ENCODE results near the gene SKAP2.
"Not testable (repeated sequence)": the region's sequence is repeated elsewhere in the genome, so short reads cannot be mapped to it uniquely, and the experiment has no call there.

Gene SKAP2

DNA sequence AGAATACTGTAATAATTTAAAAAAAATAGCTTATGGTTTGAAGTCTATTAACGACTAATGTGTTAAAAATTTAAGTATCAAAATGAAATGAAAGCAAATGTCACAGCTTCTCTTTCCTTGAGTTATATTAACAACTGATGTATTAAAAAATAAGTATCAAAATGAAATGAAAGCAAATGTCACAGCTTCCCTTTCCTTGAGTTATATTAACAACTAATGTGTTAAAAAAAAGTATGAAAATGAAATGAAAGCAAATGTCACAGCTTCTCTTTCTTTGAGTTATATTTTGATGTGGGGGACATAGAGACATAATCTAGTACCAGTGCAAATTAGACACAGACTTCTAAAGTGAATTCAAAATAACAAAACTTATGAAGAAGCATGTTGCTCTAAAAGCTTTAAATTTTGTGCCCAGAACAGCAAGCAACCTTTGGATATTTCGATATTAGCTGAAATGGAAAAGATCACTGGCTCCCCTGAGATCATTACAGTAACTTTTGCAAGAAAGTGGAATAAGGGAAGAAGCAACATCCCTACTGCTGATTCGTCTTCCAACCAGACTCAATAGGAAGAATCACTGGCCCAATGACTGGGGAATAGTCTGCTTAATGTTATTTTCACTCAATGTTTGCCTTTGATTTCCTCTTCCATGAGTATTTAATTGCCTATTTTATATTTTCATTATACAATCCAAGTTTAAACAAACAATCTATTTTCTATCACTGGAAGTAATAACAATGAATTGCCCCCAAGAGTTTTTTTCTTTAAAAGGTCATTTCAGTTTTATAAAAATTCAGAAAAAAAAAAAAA lies 8.0 kb downstream of the SKAP2 start:
- DNase-seq: no peak

DNA sequence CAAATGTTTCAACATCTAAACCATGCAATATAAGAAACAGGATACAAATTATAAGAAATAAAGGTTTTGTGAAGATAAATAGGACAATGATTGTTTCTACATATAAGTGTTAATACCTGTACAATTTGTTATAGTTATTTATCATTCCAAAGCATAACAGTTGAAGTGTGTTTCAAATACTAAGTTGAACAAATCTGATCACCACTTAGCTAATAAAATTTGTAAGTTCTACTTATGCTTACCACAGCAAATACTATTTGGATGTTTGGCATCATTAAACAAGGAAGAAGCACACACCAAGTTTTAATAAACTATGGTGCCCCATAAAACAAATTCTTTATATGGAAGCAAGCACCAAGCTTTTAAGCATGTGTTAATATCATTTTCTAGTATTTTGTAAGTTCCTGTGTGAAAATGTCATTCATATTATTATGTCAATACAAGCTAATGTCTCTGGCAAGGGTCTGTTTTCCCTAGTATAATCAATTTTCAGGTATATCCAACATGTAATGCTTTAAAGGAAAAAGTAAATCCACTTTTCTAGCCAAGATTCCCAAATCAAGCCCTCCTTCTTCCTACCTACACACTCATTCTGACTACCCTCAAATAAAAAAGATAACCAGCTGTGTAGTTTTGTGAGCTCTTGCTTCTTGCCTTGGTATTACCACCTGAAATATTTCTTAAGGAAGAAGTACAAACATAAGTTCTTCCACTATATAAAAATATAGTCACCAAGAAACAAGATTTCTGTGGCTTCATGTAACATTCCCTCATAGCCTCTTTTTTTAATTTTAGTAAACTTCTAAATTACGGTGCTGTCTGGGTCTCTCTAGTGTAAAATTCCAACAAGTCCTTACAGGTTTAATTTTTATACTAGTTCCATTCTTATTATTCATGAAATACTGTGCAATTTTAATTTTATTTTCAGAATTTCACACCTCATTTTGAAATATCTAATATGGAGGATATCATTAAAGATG lies 9.2 kb downstream of the SKAP2 start:
- DNase-seq: no peak

DNA sequence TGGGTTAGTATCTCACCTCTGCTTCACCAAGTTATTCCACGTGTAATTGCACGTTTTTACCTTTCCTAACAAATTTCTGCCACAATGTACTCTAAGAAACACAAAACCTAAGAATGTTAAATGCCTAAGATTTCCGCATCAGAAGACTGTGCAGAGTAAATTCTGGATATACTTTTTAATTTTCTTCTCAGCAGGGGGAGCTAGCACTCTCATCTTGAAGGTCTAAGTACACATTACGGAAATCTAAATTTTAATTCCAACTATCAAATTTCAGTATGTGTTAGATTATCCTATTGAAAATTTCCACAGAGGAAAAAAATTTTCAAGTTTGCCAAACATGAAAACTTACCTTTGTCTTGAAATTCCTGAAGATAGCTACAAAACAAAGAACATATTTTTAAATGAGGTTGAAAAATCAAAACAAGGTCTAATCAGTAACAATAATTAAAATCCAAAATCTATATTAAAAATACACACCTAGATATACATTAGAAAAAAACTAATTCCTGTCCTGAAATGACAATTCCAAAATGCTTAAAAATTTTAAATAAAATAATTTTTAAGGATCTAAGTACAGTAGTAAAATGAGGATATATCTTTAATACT lies 10.5 kb downstream of the SKAP2 start:
- DNase-seq: peak; percentile 69

DNA sequence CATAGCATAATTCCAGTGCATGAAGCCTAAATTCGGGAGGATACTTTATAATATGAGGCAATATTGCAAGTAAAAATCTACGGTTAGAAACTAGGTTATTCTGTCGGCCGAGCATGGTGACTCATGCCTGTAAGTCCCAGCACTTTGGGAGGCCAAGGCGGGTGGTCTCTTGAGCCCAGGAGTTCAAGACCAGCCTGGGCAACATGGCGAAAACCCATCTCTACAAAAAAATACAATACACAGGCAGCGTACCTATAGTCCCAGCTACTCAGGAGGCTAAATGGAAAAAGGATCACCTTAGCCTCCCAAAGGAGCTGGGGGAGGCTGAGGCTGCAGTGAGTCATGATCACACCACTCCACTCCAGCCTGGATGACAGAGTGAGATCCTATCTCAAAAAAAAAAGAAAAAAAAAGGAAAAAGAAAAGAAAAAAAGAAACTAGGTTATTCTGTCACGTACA lies 14.2 kb downstream of the SKAP2 start:
- DNase-seq: no peak

DNA sequence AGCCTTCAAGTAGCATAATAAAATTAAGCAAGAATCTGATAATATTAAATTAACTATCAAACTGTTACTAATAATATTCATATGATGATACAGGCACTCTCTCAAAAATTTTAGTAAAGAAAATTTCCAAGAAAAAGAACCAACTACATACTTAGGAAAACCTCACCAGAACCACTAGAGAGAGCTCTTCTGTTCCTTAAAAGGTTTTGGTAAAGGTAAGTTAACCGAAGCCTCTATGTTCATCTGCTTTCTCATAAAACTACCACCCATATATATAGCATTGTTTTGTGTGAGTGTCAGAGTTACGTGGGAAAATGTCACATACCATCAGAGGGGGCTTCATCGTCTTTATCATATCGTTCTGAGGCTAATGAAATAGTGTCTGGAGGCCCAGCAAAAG lies 20.7 kb downstream of the SKAP2 start:
- no peak for DNase-seq

DNA sequence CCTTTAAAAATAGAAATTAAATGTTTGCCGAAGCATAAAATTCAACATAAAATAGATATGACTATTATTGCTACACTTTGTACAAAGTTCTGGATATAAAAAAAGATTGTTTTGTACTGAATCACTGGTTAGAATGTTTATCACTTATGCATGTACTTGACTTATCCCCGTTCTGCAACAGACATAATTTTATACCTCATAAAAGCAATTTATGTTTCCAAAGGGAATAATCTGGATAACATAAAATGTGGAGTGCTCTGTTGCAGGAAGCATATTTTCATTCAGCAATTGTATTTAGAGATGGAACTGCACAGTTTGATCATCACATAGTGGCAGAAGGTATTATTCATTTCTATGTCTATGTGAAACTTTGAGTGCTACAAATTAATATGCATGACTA lies 21.5 kb downstream of the SKAP2 start:
- no peak for DNase-seq

DNA sequence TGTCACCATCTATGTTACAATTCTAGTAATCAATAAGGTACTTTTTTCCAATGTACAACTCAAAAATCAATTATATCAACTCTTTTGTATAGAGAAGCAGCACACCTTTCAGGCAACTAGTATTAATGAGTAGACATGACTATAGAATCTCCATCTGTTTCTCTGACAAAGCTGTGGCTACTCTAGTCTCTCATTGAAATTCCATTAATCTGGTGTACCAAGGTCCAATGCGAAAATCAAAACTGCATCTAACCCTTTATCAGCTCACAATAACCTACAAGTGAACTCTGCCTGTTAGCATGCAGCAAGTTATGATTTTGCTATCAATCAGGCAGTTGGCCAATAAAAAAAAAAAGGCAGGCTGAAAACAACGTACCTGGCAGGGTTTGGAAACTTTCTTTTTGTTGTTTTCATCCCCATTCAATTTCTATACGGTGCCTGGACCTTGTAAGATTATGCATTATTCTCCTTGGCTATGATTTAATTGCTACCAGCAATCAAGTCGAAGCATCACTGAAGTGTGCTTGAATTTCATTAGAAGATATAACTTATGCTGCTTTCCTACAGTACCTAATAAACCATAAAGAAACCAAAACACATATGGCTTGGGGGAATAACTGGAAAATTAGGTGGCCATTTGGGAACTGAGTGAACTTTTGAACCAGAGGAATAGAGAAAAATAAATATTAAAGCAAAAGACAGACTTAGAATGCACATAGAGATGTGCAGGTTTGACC lies 23.2 kb downstream of the SKAP2 start:
- DNase-seq: no peak

DNA sequence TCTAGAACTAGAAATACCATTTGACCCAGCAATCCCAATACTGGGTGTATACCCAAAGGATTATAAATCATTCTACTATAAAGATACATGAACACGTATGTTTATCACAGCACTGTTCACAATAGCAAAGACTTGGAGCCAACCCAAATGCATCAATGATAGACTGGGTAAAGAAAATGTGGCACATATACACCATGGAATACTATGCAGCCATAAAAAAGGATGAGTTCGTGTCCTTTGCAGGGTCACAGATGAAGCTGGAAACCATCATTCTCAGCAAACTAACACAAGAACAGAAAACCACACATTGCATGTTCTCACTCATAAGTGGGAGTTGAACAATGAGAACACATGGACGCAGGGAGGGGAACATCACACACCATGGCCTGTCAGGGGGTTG lies 27.6 kb downstream of the SKAP2 start:
- DNase-seq: not testable (repeated sequence)

DNA sequence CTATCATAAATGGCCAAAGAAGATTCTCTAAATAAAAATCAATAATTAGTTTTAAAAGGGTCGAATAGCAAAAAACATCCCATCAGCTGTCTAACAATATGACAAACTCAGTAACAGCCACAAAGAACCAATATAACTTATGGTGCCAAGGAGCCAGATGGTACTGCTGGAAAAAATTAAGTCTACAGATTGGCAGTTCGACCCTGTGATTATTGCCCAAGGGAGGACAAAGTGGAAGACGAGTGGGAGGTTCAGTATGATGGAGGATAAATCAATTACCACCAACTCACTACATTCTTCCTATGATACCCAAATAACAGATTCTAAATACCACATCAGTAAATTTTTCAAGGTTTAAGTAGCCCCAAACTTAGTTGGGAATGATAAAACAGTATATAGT lies 49.0 kb downstream of the SKAP2 start:
- DNase-seq: no peak

DNA sequence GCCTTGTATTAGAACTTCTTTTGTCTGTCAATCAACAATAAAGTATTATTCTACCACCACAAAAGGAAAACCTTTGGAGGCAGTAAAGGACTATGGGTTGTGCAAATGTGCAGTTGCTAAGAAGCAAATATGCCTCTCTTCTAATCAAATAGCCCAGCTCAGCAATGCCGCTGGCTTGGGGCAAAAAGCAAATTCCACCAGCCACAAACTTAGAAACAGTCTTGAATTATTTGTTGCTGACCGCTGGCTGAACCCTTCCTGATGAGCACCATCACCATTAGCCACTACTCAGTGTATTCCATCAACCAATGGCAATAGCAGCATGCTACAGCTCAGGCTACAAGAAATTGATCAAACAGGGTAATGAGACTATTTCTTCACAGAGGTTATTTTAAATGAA lies 51.0 kb downstream of the SKAP2 start:
- DNase-seq: no peak

DNA sequence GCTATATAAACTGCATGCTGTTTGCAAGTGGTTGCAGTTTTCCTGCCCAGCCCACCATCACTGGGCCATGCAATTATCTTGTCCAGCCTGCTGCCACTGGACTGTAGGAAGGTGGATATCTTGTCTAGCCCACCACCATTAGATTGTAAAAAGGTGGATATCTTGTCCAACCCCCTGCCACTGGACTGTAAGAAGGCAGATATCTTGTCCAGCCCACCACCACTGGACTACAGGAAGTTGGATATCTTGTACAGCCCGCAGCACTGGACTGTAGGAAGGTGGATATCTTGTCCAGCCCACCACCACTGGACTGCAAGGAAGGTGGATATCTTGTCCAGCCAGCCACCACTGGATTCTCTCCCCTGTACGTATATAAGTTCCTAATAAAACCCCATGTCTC lies 69.8 kb downstream of the SKAP2 start:
- DNase-seq: no peak

DNA sequence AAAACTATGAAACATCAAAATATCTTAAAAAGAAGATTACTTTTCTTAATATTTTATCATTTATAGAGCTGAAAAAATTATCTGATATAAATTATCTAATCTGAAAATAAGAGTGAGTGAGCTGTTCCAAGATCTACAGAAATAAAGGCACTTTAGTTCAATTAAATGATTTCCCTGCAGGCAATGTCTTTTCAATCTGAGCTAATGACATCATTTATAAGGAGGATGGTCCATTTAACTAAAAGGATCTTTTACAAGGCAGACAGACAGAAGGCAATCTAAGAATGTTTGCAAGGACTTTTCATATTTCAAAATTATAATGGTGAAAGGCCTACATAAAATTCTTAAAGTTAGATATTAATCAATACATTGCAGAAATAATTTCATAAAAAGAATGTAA lies 71.8 kb downstream of the SKAP2 start:
- DNase-seq: no peak

DNA sequence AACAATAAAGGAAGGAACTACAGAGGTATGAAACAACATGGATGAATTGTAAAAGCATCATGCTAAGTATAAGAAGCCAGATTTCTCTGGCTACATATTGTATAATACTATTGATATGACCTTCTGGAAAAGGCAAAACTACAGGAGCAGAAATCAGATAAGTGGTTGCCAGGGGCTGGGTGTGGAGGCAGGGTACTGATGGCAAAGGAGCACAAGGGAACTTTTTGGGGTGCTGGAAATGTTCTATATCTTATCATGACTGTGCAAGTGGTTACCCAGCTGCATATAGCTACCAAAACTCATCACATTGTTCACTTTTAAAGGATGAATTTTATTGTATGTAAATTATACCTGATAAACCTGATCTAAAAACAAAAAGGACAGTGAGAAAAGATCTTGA lies 72.4 kb downstream of the SKAP2 start:
- no peak for DNase-seq

DNA sequence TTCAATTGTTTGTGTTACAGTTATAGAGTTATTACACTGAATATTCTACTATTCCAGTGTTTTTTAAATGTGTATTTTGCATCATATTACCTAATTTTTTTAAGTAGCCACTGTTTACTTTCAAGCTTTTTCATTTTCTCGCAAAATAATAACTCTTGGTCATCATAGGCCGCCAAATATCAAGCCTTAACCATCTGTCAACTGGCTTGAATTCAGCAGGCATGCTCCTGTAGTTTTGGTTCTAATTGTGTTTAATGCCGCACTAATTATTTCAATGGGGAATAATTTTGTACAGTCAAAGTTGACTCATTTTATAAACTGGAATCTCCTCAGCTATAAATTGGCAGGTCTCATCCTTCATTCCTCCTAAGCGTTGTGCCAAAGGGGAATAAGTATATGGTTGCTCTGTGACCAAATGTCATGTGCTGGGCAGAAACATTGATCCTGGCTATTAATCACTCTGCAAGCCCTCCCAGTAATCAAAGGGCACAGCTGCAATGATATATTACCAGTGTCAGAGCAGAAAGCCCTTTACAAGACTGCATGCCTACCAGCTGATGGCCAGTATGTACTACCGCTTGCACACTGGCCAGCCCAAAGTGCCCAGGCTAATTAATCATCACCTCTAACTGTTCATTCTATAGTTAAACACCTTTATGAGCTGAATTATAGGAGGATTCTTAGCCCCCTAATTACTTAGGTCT lies 74.8 kb downstream of the SKAP2 start:
- DNase-seq: no peak

DNA sequence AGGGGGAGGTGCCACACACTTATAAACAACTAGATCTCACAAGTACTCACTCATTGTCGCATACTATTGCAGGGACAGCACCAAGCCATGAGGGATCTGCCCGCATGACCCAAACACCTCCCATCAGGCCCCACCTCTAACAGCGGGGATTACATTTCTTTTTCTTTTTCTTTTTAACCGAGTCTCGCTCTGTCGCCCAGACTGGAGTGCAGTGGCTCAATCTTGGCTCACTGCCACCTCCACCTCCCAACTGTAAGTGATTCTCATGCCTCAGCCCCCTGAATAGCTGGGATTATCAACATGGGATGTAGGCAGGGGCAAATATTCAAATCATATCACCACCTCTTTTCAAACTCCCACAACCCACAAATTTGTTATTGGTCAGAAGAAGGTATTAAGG lies 76.7 kb downstream of the SKAP2 start:
- no peak for DNase-seq

DNA sequence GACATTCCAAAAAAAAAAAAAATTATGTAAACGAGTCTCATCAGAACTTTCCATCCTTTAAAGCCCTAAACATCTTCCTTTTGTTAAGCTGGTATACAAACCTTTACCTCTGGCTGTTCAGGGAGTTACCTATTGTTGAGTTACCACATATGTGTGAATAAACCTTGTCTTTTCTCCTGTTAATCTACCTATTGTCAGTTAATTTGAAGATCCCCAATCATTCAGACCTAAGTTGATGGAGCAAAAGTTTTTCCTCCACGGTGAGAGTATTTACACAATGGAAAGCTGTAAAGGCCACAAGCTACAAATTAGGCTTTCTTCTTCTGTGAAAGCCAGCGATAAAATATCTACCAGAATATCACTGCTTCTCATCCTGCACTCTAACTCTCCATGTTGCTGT lies 80.3 kb downstream of the SKAP2 start:
- no peak for DNase-seq

DNA sequence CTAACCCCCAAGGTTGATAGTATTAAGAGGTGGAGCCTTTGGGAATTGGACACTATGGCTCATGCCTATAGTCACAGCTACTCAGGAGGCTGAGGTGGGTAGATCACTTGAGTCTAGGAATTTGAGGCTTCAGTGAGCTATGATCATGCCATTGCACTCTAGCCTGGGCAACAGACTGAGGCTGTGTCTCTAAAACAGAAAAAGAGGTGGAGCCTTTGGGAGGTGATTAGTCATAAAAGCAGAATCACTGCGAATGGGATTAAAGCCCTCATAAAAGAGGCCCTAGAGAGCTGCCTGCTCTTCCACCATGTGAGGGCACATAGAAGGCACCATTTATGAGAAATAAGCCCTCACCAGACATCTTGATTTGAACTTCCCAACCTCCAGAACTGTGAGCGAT lies 81.9 kb downstream of the SKAP2 start:
- no peak for DNase-seq

DNA sequence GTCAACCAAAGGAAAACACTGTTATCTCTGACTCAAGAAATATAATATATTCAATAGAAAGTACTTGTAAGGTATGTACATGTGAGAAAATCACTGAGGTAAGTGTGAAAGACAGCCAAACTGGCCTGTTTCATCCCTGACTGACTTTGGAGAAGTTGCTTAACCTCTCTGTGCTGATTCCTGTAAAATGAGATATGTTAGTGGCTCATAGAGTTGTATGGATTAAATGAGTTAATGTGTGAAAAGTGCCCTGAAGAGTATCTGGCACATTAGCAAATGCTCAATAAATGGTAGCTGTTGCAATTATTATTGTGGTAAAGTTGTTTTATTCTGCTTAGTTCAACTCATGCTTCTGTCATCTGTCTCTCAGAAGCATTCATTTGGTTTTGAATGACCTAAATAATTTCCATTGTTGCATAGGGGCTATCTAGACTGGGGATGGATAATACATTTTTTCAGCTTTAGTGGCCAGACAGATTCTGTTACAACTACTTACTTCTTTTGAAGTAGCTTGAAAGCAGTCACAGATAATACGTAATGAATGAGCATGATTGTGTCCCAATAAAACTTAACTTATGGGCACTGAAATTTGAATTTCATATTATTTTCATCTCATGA lies 84.3 kb downstream of the SKAP2 start:
- no peak for DNase-seq

DNA sequence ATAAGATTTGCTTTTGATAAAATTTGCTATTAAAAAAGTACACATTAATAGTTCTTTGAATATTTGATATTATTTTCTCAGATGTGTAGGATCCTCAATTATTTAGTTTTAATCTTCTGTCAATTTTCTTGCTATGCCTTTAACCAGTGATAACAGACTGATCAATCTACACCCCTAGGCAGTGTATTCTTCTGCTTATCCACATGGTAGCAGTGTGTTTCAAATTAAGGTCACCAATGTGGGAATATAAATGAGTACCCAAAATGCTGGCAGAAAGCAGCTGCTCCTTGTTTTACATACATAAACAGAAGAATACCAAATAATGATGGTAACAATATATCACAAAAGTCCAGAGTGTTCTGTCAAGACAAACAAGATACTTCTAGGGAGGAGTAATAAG lies 87.0 kb downstream of the SKAP2 start:
- DNase-seq: no peak

DNA sequence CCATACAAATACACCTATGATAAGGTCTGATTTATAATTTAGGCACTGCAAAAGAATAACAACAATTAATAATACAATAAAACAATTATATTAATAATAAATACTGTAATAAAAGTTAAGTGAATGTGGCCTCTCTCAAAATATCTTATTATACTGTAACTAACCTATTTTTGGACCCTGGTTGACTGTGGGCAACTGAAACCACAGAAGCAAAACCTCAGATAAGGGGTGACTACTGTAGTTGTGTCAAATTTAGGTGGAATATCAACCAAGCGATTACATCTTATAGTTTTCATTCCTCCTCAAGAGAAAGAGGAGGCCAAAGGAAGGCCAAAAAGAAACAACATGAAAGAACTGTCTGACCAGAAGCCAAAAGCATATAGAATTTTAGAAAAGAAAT lies 103.9 kb downstream of the SKAP2 start:
- no peak for DNase-seq

DNA sequence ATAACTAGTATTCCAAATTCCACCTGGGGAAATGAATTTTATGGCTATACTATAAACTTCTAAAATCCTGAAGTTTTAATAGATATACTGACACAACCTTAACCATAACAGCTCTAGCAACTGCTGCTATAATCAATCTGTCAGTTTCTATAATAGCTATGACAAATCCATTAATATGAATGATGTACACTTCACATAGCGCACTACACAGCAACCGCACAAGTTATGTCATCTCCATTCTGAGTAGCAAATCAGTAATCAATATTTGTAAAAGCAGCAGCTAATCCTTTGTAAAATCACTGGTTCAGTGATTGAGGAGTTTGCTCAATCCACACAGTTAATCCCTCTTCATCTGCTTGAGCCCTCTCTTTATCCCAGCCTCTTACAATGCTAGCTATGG lies 105.3 kb downstream of the SKAP2 start:
- DNase-seq: no peak

DNA sequence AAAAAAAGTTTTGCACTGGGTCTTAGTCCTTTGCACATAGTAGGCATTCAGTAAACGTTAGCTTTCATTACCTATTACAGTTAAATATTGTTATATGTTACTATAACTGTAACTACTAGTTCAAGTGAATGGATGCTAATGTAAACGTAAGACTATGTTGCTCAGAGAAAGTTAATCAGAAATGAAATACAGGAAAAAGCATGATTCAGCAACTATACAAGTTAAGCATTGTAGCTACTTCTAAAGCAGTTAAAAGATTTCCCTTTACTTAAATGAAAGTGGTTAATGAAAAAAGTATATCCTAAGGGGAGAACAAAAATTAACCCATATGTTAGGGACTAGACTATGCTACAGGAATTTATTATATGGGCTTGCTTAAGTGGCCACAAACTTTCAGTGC lies 121.2 kb downstream of the SKAP2 start:
- DNase-seq: no peak

All from NCI-H510A treated with DMSO at 0.1 percent for 48 hours (cell line).